GM21423 (cell line): ENCODE data around the gene HDAC1.
"Not testable (repeated sequence)": the region's sequence is repeated elsewhere in the genome, so short reads cannot be mapped to it uniquely, and the experiment has no call there.

Experiments
- ATAC-seq: cut with Tn5 transposase; IDR thresholded peaks from one replicate; pipeline ENCODE4 v1.9.1; 2021; ENCODE audit warnings: mild to moderate bottlenecking, moderate library complexity; ENCODE audit not compliant: unreplicated experiment

Gene HDAC1

GRCh38 chr1:32342704-32343103 is 50.8 kb downstream of the HDAC1 start:
- no peak for ATAC-seq

- ATAC-seq, result no peak
These were observed 53.5 kb downstream of the HDAC1 start for GRCh38 chr1:32345289-32345827.

- no peak for ATAC-seq
These were observed 54.8 kb downstream of the HDAC1 start for GRCh38 chr1:32346532-32347157.

GRCh38 chr1:32349211-32349708 is 57.4 kb downstream of the HDAC1 start:
- ATAC-seq, result no peak

GRCh38 chr1:32350785-32351398 is 59.0 kb downstream of the HDAC1 start:
- peak; percentile 33 for ATAC-seq

- ATAC-seq, result peak; percentile 89
These were observed 59.7 kb downstream of the HDAC1 start for GRCh38 chr1:32351399-32352238.

GRCh38 chr1:32352239-32352745 is 60.4 kb downstream of the HDAC1 start:
- no peak for ATAC-seq

GRCh38 chr1:32352831-32353383 is 61.0 kb downstream of the HDAC1 start:
- no peak for ATAC-seq

GRCh38 chr1:32353431-32353830 is 61.5 kb downstream of the HDAC1 start:
- ATAC-seq, result no peak

GRCh38 chr1:32353886-32354570 is 62.1 kb downstream of the HDAC1 start:
- no peak for ATAC-seq

GRCh38 chr1:32355778-32356177 is 63.9 kb downstream of the HDAC1 start:
- not testable (repeated sequence) for ATAC-seq

- no peak for ATAC-seq
These were observed 64.6 kb downstream of the HDAC1 start for GRCh38 chr1:32356478-32356877.

GRCh38 chr1:32357614-32358013 is 65.7 kb downstream of the HDAC1 start:
- no peak for ATAC-seq

- no peak for ATAC-seq
These were observed 66.6 kb downstream of the HDAC1 start for GRCh38 chr1:32358435-32358834.

GRCh38 chr1:32361308-32361673 is 69.4 kb downstream of the HDAC1 start:
- ATAC-seq, result no peak

- no peak for ATAC-seq
These were observed 70.0 kb downstream of the HDAC1 start for GRCh38 chr1:32361674-32362473.

GRCh38 chr1:32362474-32363313 is 70.8 kb downstream of the HDAC1 start, which contains the start of the genes FAM229A and TSSK3:
FAM229A (minus strand) TSS chr1:32362485; CDS start chr1:32362091, 394 bp downstream.
TSSK3 (plus strand) TSS chr1:32362539; CDS start chr1:32362702, 163 bp downstream.
- ATAC-seq, result no peak

- ATAC-seq, result no peak
These were observed 71.8 kb downstream of the HDAC1 start for GRCh38 chr1:32363713-32364112.
